ENCODE measurements around the gene FMO3. TPM values are rescaled to one million over a fixed set of nuclear protein-coding genes. Genes with fewer than 3 reads are reported as not detected.

The FMO3 gene
- total and polyA plus RNA-seq, 2 donors (not counting 1 experiment from before 2014, with no cell fraction given), result 76.3 to 148 TPM

DNA sequence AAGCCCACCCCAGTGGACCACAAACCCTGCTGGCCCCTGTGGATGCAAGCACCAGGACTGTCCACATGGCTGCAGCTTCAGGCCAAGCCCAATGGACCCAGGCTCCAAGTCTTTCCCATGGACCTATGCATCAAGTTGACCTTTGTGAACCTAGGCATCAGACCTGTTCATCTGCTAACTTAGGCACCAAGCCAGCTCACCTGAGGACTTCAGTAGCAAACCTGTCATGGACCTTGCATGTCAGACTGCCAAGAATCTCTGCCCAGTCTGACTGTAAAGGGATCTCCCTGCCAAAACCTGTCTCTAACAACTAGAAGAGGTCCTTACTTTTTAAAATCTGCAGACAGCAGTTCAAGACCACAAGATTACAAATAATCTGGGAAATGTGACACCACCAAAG is 37.8 kb downstream of the FMO3 start:
- Histone ChIP-seq H3K4me2 (ENCODE audit: extremely low read depth, insufficient read depth, low read length) (no peak overlapping the region), H3K4me1 (ENCODE audit: control insufficient read depth, extremely low read depth, insufficient read depth, low read length) (peaks cover 5% of the 10 kb centered on the region), H3K79me2 (ENCODE audit: control insufficient read depth, insufficient read depth, low read length) (no peaks in the 10 kb centered on the region), H3K4me3 (replicated peaks in 1 of 4; ENCODE audit: control extremely low read depth in 1 of 4, insufficient read depth in 1 of 4, low read depth in 3 of 4, low read length in 4 of 4) (no peak overlapping the region), H3K27ac (ENCODE audit: insufficient read depth, low read length) (no peak overlapping the region), H4K20me1 (ENCODE audit: control insufficient read depth, extremely low read depth, insufficient read depth, low read length) (no peaks in the 10 kb centered on the region), H3K9me3 (ENCODE audit: control insufficient read depth, insufficient read depth, low read depth, low read length) (no peaks in the 10 kb centered on the region), H3K27me3 (ENCODE audit: control insufficient read depth, insufficient read depth, low read length) (no peaks in the 10 kb centered on the region), H3K36me3 (ENCODE audit: control insufficient read depth, insufficient read depth, low read length) (no peaks in the 10 kb centered on the region), H2AFZ (ENCODE audit: low read length) (no peak overlapping the region), H3K9ac (ENCODE audit: insufficient read depth, low read length) (no peak overlapping the region)
- TF ChIP-seq EZH2 (IDR thresholded peaks at IDR 0.05; ENCODE audit: low read length, missing control alignments) (no peak), CTCF (conservative IDR thresholded peaks at IDR 0.05 in 1 of 2, IDR thresholded peaks at IDR 0.05 in 1 of 2; ENCODE audit: low read depth in 1 of 2, low read length in 2 of 2) (no peak)
- DNase-seq (ENCODE audit: low read depth in 2 of 2), result no peak

DNA sequence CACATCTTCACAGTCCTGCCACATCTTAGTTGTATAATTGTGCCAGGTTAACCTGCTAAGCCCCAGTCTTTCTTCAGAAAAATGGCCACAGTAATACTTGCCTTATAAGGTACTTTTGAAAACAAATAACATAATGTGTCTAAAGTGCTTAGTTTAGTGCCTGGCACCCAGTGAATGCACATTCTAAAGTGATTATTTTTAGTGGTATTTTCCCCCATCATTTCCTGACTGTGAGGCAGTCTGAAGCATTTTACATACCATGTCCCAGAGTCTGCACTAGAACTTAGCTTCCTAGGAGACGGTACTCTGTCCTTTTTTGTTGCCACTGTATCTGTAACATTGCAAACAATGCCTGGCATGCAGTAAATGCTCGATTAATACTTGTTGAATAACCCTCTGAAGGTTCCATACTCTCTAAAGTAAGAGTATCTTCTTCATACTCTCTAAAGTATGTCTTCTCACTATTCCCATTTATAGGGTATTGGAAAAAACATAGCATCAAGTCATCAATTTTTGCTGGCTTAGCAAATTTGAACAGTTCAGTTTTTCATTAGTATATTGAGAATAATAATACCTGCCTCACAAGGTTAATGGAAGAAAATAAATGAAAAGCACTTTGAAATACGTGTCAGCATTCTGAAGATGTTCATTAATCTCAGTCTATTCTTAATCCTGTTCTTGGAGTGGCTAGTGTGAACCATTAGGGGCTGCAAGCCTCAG is 43.7 kb downstream of the FMO3 start:
- Histone ChIP-seq H3K9me3 (ENCODE audit: control insufficient read depth, insufficient read depth, low read depth, low read length) (no peaks in the 10 kb centered on the region), H3K4me3 (replicated peaks in 1 of 4; ENCODE audit: control extremely low read depth in 1 of 4, insufficient read depth in 1 of 4, low read depth in 3 of 4, low read length in 4 of 4) (no peak overlapping the region), H3K9ac (ENCODE audit: insufficient read depth, low read length) (no peak overlapping the region), H4K20me1 (ENCODE audit: control insufficient read depth, extremely low read depth, insufficient read depth, low read length) (no peaks in the 10 kb centered on the region), H3K4me2 (ENCODE audit: extremely low read depth, insufficient read depth, low read length) (no peak overlapping the region), H3K27me3 (ENCODE audit: control insufficient read depth, insufficient read depth, low read length) (no peaks in the 10 kb centered on the region), H3K79me2 (ENCODE audit: control insufficient read depth, insufficient read depth, low read length) (no peaks in the 10 kb centered on the region), H2AFZ (ENCODE audit: low read length) (no peak overlapping the region), H3K36me3 (ENCODE audit: control insufficient read depth, insufficient read depth, low read length) (no peaks in the 10 kb centered on the region), H3K27ac (ENCODE audit: insufficient read depth, low read length) (no peak overlapping the region), H3K4me1 (ENCODE audit: control insufficient read depth, extremely low read depth, insufficient read depth, low read length) (no peaks in the 10 kb centered on the region)
- TF ChIP-seq EZH2 (IDR thresholded peaks at IDR 0.05; ENCODE audit: low read length, missing control alignments), result no peak
- TF ChIP-seq CTCF (conservative IDR thresholded peaks at IDR 0.05 in 1 of 2, IDR thresholded peaks at IDR 0.05 in 1 of 2; ENCODE audit: low read depth in 1 of 2, low read length in 2 of 2), result no peak
- DNase-seq (ENCODE audit: low read depth in 2 of 2), result peak in 1 of 2 donors; percentile 46

- no peak for TF ChIP-seq EZH2 (IDR thresholded peaks at IDR 0.05; ENCODE audit: low read length, missing control alignments)
- Histone ChIP-seq H3K4me3 (replicated peaks in 1 of 4; ENCODE audit: control extremely low read depth in 1 of 4, insufficient read depth in 1 of 4, low read depth in 3 of 4, low read length in 4 of 4) (no peak overlapping the region), H2AFZ (ENCODE audit: low read length) (no peak overlapping the region), H3K79me2 (ENCODE audit: control insufficient read depth, insufficient read depth, low read length) (no peaks in the 10 kb centered on the region), H3K9me3 (ENCODE audit: control insufficient read depth, insufficient read depth, low read depth, low read length) (no peaks in the 10 kb centered on the region), H3K9ac (ENCODE audit: insufficient read depth, low read length) (no peak overlapping the region), H3K4me1 (ENCODE audit: control insufficient read depth, extremely low read depth, insufficient read depth, low read length) (peaks cover 12% of the 10 kb centered on the region), H3K36me3 (ENCODE audit: control insufficient read depth, insufficient read depth, low read length) (no peaks in the 10 kb centered on the region), H3K27me3 (ENCODE audit: control insufficient read depth, insufficient read depth, low read length) (no peaks in the 10 kb centered on the region), H3K27ac (ENCODE audit: insufficient read depth, low read length) (no peak overlapping the region), H3K4me2 (ENCODE audit: extremely low read depth, insufficient read depth, low read length) (no peak overlapping the region), H4K20me1 (ENCODE audit: control insufficient read depth, extremely low read depth, insufficient read depth, low read length) (no peaks in the 10 kb centered on the region)
- no peak for DNase-seq (ENCODE audit: low read depth in 2 of 2)
Observed at GRCh38 chr1:171137580-171137979, 46.9 kb downstream of the FMO3 start.
